PFSK-1 (cell line): Measurements from ENCODE around the gene RIPK4.

Source experiments
- POLR2AphosphoS5 ChIP-seq: IDR thresholded peaks from 2 replicates; pipeline ENCODE4 v1.6.1; 2012; ENCODE audit warnings: low read depth, mild to moderate bottlenecking, control low read depth, low read length, moderate library complexity
- TAF1 ChIP-seq: IDR thresholded peaks from 2 replicates; pipeline ENCODE4 v1.6.1; 2012; ENCODE audit warnings: low read length, control low read depth, borderline replicate concordance; ENCODE audit not compliant: insufficient read depth
- TF ChIP-seq, protein P1 (sequence below), 2 experiments: IDR thresholded peaks; 2 replicates each; pipeline versions ENCODE4 v1.6.1 to v1.8.0; 2011 to 2012; ENCODE audit warnings: low read depth in 2 of 2, low read length in 2 of 2, control low read depth in 1 of 2, inconsistent platforms in 1 of 2, mild to moderate bottlenecking in 1 of 2, moderate library complexity in 1 of 2; ENCODE audit not compliant: insufficient read depth in 1 of 2

DNA sequence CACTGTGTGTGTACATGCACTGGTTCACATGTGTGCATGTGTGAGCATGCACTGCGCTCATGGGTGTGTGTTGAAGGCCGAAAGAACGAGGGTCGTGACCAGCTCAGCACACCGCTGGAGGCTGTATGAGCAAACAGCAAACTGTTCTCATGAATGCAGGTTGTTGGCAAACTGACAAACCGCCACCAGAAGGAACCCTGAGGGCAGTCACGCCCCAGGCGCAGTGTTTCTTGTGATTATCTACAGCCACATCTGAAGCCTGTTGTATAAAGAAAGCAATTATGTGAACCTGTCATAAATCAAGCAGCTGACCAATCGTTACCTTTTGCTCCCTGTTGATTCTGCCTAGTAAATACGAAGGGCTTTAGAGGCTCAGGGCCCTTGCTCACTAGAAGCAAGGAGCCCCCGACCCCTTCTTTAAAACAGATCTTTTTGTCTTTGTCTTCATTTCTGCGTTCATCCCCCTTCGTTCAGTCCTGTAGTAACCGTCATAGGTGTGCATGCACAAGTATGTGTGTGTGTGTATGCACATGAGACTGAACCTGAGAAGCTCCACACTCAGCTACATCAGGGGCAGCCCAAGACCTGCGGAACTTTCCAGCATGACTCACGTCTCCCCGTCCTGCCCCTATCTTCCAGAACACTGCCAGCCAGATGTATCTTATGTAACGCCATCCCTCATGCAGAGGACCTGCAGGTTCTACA lies 16.8 kb upstream of the RIPK4 start:
- TF ChIP-seq POLR2AphosphoS5 (no peak), TAF1 (no peak)
- TF ChIP-seq, protein P1, sequence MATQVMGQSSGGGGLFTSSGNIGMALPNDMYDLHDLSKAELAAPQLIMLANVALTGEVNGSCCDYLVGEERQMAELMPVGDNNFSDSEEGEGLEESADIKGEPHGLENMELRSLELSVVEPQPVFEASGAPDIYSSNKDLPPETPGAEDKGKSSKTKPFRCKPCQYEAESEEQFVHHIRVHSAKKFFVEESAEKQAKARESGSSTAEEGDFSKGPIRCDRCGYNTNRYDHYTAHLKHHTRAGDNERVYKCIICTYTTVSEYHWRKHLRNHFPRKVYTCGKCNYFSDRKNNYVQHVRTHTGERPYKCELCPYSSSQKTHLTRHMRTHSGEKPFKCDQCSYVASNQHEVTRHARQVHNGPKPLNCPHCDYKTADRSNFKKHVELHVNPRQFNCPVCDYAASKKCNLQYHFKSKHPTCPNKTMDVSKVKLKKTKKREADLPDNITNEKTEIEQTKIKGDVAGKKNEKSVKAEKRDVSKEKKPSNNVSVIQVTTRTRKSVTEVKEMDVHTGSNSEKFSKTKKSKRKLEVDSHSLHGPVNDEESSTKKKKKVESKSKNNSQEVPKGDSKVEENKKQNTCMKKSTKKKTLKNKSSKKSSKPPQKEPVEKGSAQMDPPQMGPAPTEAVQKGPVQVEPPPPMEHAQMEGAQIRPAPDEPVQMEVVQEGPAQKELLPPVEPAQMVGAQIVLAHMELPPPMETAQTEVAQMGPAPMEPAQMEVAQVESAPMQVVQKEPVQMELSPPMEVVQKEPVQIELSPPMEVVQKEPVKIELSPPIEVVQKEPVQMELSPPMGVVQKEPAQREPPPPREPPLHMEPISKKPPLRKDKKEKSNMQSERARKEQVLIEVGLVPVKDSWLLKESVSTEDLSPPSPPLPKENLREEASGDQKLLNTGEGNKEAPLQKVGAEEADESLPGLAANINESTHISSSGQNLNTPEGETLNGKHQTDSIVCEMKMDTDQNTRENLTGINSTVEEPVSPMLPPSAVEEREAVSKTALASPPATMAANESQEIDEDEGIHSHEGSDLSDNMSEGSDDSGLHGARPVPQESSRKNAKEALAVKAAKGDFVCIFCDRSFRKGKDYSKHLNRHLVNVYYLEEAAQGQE (IDR thresholded peaks at IDR 0.05; ENCODE audit: insufficient read depth in 1 of 2, low read depth in 2 of 2, low read length in 2 of 2): no peak
